Karpas-422 (cell line): Measurements from ENCODE around the gene PATJ. TPM values are rescaled to one million over a fixed set of nuclear protein-coding genes. Genes with fewer than 3 reads are reported as not detected.

ENCODE experiments used
- DNase-seq: peaks from one replicate; pipeline ENCODE4 v3.0.0-alpha.2; 2015
- H2AFZ ChIP-seq: fragments of 200-600 bp; sonication (generic); 2 replicates; pipeline ENCODE4 v1.6.1; 2014; ENCODE audit warnings: antibody characterized with exemption, low read length, mixed read lengths
- H3K27ac ChIP-seq: fragments of 200-600 bp; sonication (generic); 2 replicates; pipeline ENCODE4 v1.5.1; 2014; ENCODE audit warnings: mild to moderate bottlenecking, low read length, moderate library complexity
- H3K27me3 ChIP-seq: fragments of 200-600 bp; sonication (generic); 2 replicates; pipeline ENCODE4 v1.6.1; 2014; ENCODE audit warnings: low read length, mixed read lengths
- H3K36me3 ChIP-seq: fragments of 200-600 bp; sonication (generic); 2 replicates; pipeline ENCODE4 v1.6.1; 2014; ENCODE audit warnings: low read length, mixed read lengths; ENCODE audit not compliant: insufficient read depth
- H3K4me1 ChIP-seq: fragments of 200-600 bp; sonication (generic); 2 replicates; pipeline ENCODE4 v1.6.1; 2014; ENCODE audit warnings: mild to moderate bottlenecking, low read length, mixed read lengths
- H3K4me2 ChIP-seq: fragments of 200-600 bp; sonication (generic); 2 replicates; pipeline ENCODE4 v1.6.1; 2014; ENCODE audit warnings: low read length, low read depth, mild to moderate bottlenecking; ENCODE audit not compliant: poor library complexity, severe bottlenecking
- H3K4me3 ChIP-seq: fragments of 200-600 bp; sonication (generic); 2 replicates; pipeline ENCODE4 v1.5.1; 2014; ENCODE audit warnings: mild to moderate bottlenecking, antibody characterized with exemption, low read length, mixed read lengths
- H3K79me2 ChIP-seq: fragments of 200-600 bp; sonication (generic); 2 replicates; pipeline ENCODE4 v1.6.1; 2014; ENCODE audit warnings: mild to moderate bottlenecking, low read length, mixed read lengths
- H3K9ac ChIP-seq: fragments of 200-600 bp; sonication (generic); 2 replicates; pipeline ENCODE4 v1.6.0; 2014; ENCODE audit warnings: low read length
- H3K9me2 ChIP-seq: fragments of 200-600 bp; sonication (generic), shearing (Covaris generic); replicated peaks from 2 replicates; pipeline ENCODE4 v1.6.0; 2014; ENCODE audit warnings: mild to moderate bottlenecking, low read length, moderate library complexity; ENCODE audit not compliant: insufficient read depth
- H3K9me3 ChIP-seq: fragments of 300-700, 200-600 bp; sonication (generic); 2 replicates; pipeline ENCODE4 v1.6.1; 2014; ENCODE audit warnings: low read length, mixed read lengths
- H4K20me1 ChIP-seq: fragments of 200-600 bp; sonication (generic); 2 replicates; pipeline ENCODE4 v1.6.1; 2014; ENCODE audit warnings: mild to moderate bottlenecking, antibody characterized with exemption, low read length, low read depth; ENCODE audit not compliant: insufficient read depth
- total RNA-seq: library from RNA; depleted of rRNA; stranded (reverse); fragments of >200 nt; shearing (Covaris generic); gene quantifications from 2 replicates; pipeline ENCODE4 v1.2.3, GENCODE V29; 2014; ENCODE audit warnings: low replicate concordance

PATJ gene
- total RNA-seq, 1 experiment from 2014 or later, result not detected

- H3K9ac ChIP-seq, result no peak overlapping the region
- no peak overlapping the region for H3K4me3 ChIP-seq
- no peaks in the 10 kb centered on the region for H3K36me3 ChIP-seq
- no peak overlapping the region for H2AFZ ChIP-seq
- H3K27me3 ChIP-seq, result no peaks in the 10 kb centered on the region
- no peaks in the 10 kb centered on the region for H3K9me3 ChIP-seq
- no peaks in the 10 kb centered on the region for H3K4me1 ChIP-seq
- no peaks in the 10 kb centered on the region for H4K20me1 ChIP-seq
- H3K4me2 ChIP-seq, result no peak overlapping the region
- no peak for DNase-seq
- H3K9me2 ChIP-seq, result no peaks in the 10 kb centered on the region
- no peak overlapping the region for H3K27ac ChIP-seq
- H3K79me2 ChIP-seq, result no peaks in the 10 kb centered on the region
Measured at GRCh38 chr1:62088439-62088838, 346.2 kb downstream of the PATJ start.

- no peaks in the 10 kb centered on the region for H3K27me3 ChIP-seq
- DNase-seq, result no peak
Measured at GRCh38 chr1:62089570-62089969, 347.3 kb downstream of the PATJ start.

GRCh38 chr1:62090016-62090415, 347.7 kb downstream of the PATJ start:
- Histone ChIP-seq H3K4me1 (no peaks in the 10 kb centered on the region), H3K9ac (no peak overlapping the region), H3K27me3 (no peaks in the 10 kb centered on the region), H3K27ac (no peak overlapping the region), H2AFZ (no peak overlapping the region), H3K36me3 (no peaks in the 10 kb centered on the region), H3K4me3 (no peak overlapping the region), H3K4me2 (no peak overlapping the region), H4K20me1 (no peaks in the 10 kb centered on the region), H3K9me3 (no peaks in the 10 kb centered on the region), H3K9me2 (no peaks in the 10 kb centered on the region), H3K79me2 (no peaks in the 10 kb centered on the region)
- no peak for DNase-seq

More at GRCh38 chr1:62089570-62089969, 347.3 kb downstream of the PATJ start:
- no peaks in the 10 kb centered on the region for H3K36me3 ChIP-seq
- H3K4me3 ChIP-seq, result no peak overlapping the region
- no peak overlapping the region for H3K9ac ChIP-seq
- no peaks in the 10 kb centered on the region for H4K20me1 ChIP-seq
- no peaks in the 10 kb centered on the region for H3K79me2 ChIP-seq
- no peak overlapping the region for H2AFZ ChIP-seq
- H3K4me2 ChIP-seq, result no peak overlapping the region
- no peaks in the 10 kb centered on the region for H3K4me1 ChIP-seq
- no peaks in the 10 kb centered on the region for H3K9me3 ChIP-seq
- H3K27ac ChIP-seq, result no peak overlapping the region
- H3K9me2 ChIP-seq, result no peaks in the 10 kb centered on the region

GRCh38 chr1:62092110-62092509, 349.8 kb downstream of the PATJ start:
- no peak for DNase-seq
- H3K79me2 ChIP-seq, result no peaks in the 10 kb centered on the region

GRCh38 chr1:62093261-62093660, 351.0 kb downstream of the PATJ start:
- no peaks in the 10 kb centered on the region for H4K20me1 ChIP-seq
- DNase-seq, result no peak
- H3K4me1 ChIP-seq, result no peaks in the 10 kb centered on the region

More at GRCh38 chr1:62092110-62092509, 349.8 kb downstream of the PATJ start:
- Histone ChIP-seq H3K27ac (no peak overlapping the region), H3K4me2 (no peak overlapping the region), H3K36me3 (no peaks in the 10 kb centered on the region), H3K27me3 (no peaks in the 10 kb centered on the region), H3K9ac (no peak overlapping the region), H3K4me1 (no peaks in the 10 kb centered on the region), H2AFZ (no peak overlapping the region), H3K9me3 (no peaks in the 10 kb centered on the region), H4K20me1 (no peaks in the 10 kb centered on the region), H3K4me3 (no peak overlapping the region), H3K9me2 (no peaks in the 10 kb centered on the region)

GRCh38 chr1:62097464-62097863, 355.2 kb downstream of the PATJ start:
- Histone ChIP-seq H3K79me2 (no peaks in the 10 kb centered on the region), H2AFZ (no peak overlapping the region), H3K9me3 (no peaks in the 10 kb centered on the region), H3K27me3 (no peaks in the 10 kb centered on the region), H3K9me2 (no peaks in the 10 kb centered on the region), H3K4me3 (no peak overlapping the region), H4K20me1 (no peaks in the 10 kb centered on the region), H3K27ac (no peak overlapping the region), H3K36me3 (no peaks in the 10 kb centered on the region), H3K4me2 (no peak overlapping the region), H3K9ac (no peak overlapping the region), H3K4me1 (no peaks in the 10 kb centered on the region)
- no peak for DNase-seq

More at GRCh38 chr1:62093261-62093660, 351.0 kb downstream of the PATJ start:
- Histone ChIP-seq H3K9ac (no peak overlapping the region), H3K27me3 (no peaks in the 10 kb centered on the region), H3K4me3 (no peak overlapping the region), H3K9me2 (no peaks in the 10 kb centered on the region), H3K79me2 (no peaks in the 10 kb centered on the region), H3K27ac (no peak overlapping the region), H3K4me2 (no peak overlapping the region), H2AFZ (no peak overlapping the region), H3K9me3 (no peaks in the 10 kb centered on the region), H3K36me3 (no peaks in the 10 kb centered on the region)

- Histone ChIP-seq H3K79me2 (no peaks in the 10 kb centered on the region), H3K27me3 (no peaks in the 10 kb centered on the region), H3K9me3 (no peaks in the 10 kb centered on the region), H3K36me3 (no peaks in the 10 kb centered on the region), H3K4me3 (no peak overlapping the region), H3K4me2 (no peak overlapping the region), H3K27ac (no peak overlapping the region), H2AFZ (no peak overlapping the region), H3K9ac (no peak overlapping the region), H3K9me2 (no peaks in the 10 kb centered on the region), H4K20me1 (no peaks in the 10 kb centered on the region), H3K4me1 (no peaks in the 10 kb centered on the region)
- DNase-seq, result no peak
Measured at GRCh38 chr1:62100442-62100841, 358.2 kb downstream of the PATJ start.

- Histone ChIP-seq H3K27ac (no peak overlapping the region), H3K9ac (no peak overlapping the region), H3K27me3 (no peaks in the 10 kb centered on the region), H3K4me1 (no peaks in the 10 kb centered on the region), H3K36me3 (no peaks in the 10 kb centered on the region), H3K79me2 (no peaks in the 10 kb centered on the region), H2AFZ (no peak overlapping the region), H3K4me2 (no peak overlapping the region), H3K9me2 (no peaks in the 10 kb centered on the region), H3K4me3 (no peak overlapping the region), H3K9me3 (no peaks in the 10 kb centered on the region), H4K20me1 (no peaks in the 10 kb centered on the region)
- no peak for DNase-seq
Measured at GRCh38 chr1:62103846-62104245, 361.6 kb downstream of the PATJ start.

GRCh38 chr1:62107923-62108322, 365.6 kb downstream of the PATJ start:
- Histone ChIP-seq H4K20me1 (no peaks in the 10 kb centered on the region), H3K4me2 (no peak overlapping the region), H3K9ac (no peak overlapping the region), H3K27me3 (no peaks in the 10 kb centered on the region), H3K9me2 (no peaks in the 10 kb centered on the region), H3K4me3 (no peak overlapping the region), H3K36me3 (no peaks in the 10 kb centered on the region), H3K27ac (no peak overlapping the region), H3K79me2 (no peaks in the 10 kb centered on the region), H3K9me3 (no peaks in the 10 kb centered on the region), H2AFZ (no peak overlapping the region), H3K4me1 (no peaks in the 10 kb centered on the region)
- DNase-seq, result no peak
